ENCODE data around the gene MAPKAP1. TPM values are rescaled to one million over a fixed set of nuclear protein-coding genes. Genes with fewer than 3 reads are reported as not detected.

MAPKAP1 gene
- total RNA-seq, 2 donors from 2014 or later = 75.3 to 91.6 TPM

- H3K27me3 ChIP-seq (ENCODE audit: control insufficient read depth, insufficient read depth, low read length, poor library complexity, severe bottlenecking) = no peaks in the 10 kb centered on the region
- no peaks in the 10 kb centered on the region for H3K9me3 Mint-ChIP-seq
- peaks cover 27% of the 10 kb centered on the region for H3K4me1 Mint-ChIP-seq
- H3K27me3 Mint-ChIP-seq (ENCODE audit: insufficient read depth) = no peaks in the 10 kb centered on the region
- H3K27ac ChIP-seq (ENCODE audit: low read depth, low read length) = no peak overlapping the region
- no peak overlapping the region for H3K27ac Mint-ChIP-seq
- peaks cover under 1% of the 10 kb centered on the region for H3K36me3 ChIP-seq (ENCODE audit: control insufficient read depth, insufficient read depth, low read length)
- peaks cover 6% of the 10 kb centered on the region for H3K36me3 Mint-ChIP-seq (ENCODE audit: low read depth)
- no peaks in the 10 kb centered on the region for H3K4me1 ChIP-seq (ENCODE audit: control insufficient read depth, insufficient read depth, low read length)
- no peak overlapping the region for H3K4me3 Mint-ChIP-seq
- H3K9ac ChIP-seq (ENCODE audit: extremely low read depth, low read length, poor library complexity, severe bottlenecking) = no peak overlapping the region
- no peak for DNase-seq
- H3K4me3 ChIP-seq (ENCODE audit: low read length) = no peak overlapping the region
- H3K9me3 ChIP-seq (ENCODE audit: control insufficient read depth, low read length) = no peaks in the 10 kb centered on the region
- WGBS, 2 experiments (ENCODE audit: insufficient coverage in 1 of 2, insufficient read length in 1 of 2) = 92 to 100% methylated on average over 2 to 5 of the region's 5 CpGs
- no peak for TF ChIP-seq CTCF (conservative IDR thresholded peaks at IDR 0.05)
Observed at GRCh38 chr9:125486576-125486975, 220.4 kb downstream of the MAPKAP1 start.

GRCh38 chr9:125486152-125486508, 220.9 kb downstream of the MAPKAP1 start:
- no peak for TF ChIP-seq CTCF (conservative IDR thresholded peaks at IDR 0.05)
- H3K27ac Mint-ChIP-seq = no peak overlapping the region
- 70 to 77% methylated on average over 2 to 3 of the region's 3 CpGs for WGBS, 2 experiments (ENCODE audit: insufficient coverage in 1 of 2, insufficient read length in 1 of 2)

GRCh38 chr9:125485471-125486151, 221.4 kb downstream of the MAPKAP1 start:
- Histone ChIP-seq H3K9ac (ENCODE audit: extremely low read depth, low read length, poor library complexity, severe bottlenecking) (no peak overlapping the region), H3K4me3 (ENCODE audit: low read length) (no peak overlapping the region), H3K9me3 (ENCODE audit: control insufficient read depth, low read length) (no peaks in the 10 kb centered on the region), H3K4me1 (ENCODE audit: control insufficient read depth, insufficient read depth, low read length) (no peaks in the 10 kb centered on the region), H3K36me3 (ENCODE audit: control insufficient read depth, insufficient read depth, low read length) (peaks cover 4% of the 10 kb centered on the region), H3K27me3 (ENCODE audit: control insufficient read depth, insufficient read depth, low read length, poor library complexity, severe bottlenecking) (no peaks in the 10 kb centered on the region), H3K27ac (ENCODE audit: low read depth, low read length) (no peak overlapping the region)
- no peak for TF ChIP-seq CTCF (conservative IDR thresholded peaks at IDR 0.05)
- peak overlapping the region; percentile 8 for H3K27ac Mint-ChIP-seq
- H3K9me3 Mint-ChIP-seq = no peaks in the 10 kb centered on the region
- peaks cover 12% of the 10 kb centered on the region for H3K36me3 Mint-ChIP-seq (ENCODE audit: low read depth)
- WGBS, 2 experiments (ENCODE audit: insufficient coverage in 1 of 2, insufficient read length in 1 of 2) = 97 to 100% methylated on average over 4 to 5 of the region's 5 CpGs
- H3K4me3 Mint-ChIP-seq = no peak overlapping the region
- peaks cover 27% of the 10 kb centered on the region for H3K4me1 Mint-ChIP-seq
- H3K27me3 Mint-ChIP-seq (ENCODE audit: insufficient read depth) = no peaks in the 10 kb centered on the region
- DNase-seq = no peak

More at GRCh38 chr9:125486152-125486508, 220.9 kb downstream of the MAPKAP1 start:
- Histone ChIP-seq H3K9me3 (ENCODE audit: control insufficient read depth, low read length) (no peaks in the 10 kb centered on the region), H3K36me3 (ENCODE audit: control insufficient read depth, insufficient read depth, low read length) (peaks cover 4% of the 10 kb centered on the region), H3K27ac (ENCODE audit: low read depth, low read length) (no peak overlapping the region), H3K9ac (ENCODE audit: extremely low read depth, low read length, poor library complexity, severe bottlenecking) (no peak overlapping the region), H3K4me3 (ENCODE audit: low read length) (no peak overlapping the region), H3K27me3 (ENCODE audit: control insufficient read depth, insufficient read depth, low read length, poor library complexity, severe bottlenecking) (no peaks in the 10 kb centered on the region), H3K4me1 (ENCODE audit: control insufficient read depth, insufficient read depth, low read length) (no peaks in the 10 kb centered on the region)
- Mint-ChIP-seq H3K4me3 (no peak overlapping the region), H3K9me3 (no peaks in the 10 kb centered on the region), H3K36me3 (ENCODE audit: low read depth) (peaks cover 9% of the 10 kb centered on the region), H3K27me3 (ENCODE audit: insufficient read depth) (no peaks in the 10 kb centered on the region), H3K4me1 (peaks cover 27% of the 10 kb centered on the region)
- no peak for DNase-seq
